Urinary bladder (tissue), 4 donors: ENCODE results near the gene APLF. TPM values are rescaled to one million over a fixed set of nuclear protein-coding genes. Genes with fewer than 3 reads are reported as not detected.
"Not testable (repeated sequence)": the region's sequence is repeated elsewhere in the genome, so short reads cannot be mapped to it uniquely, and the experiment has no call there.

ENCODE experiments used
- DNase-seq: peaks from one replicate; pipeline ENCODE4 v3.0.0-alpha.2; 2015; ENCODE audit errors: extremely low spot score
- H3K27ac ChIP-seq: one replicate; pipeline ENCODE4 v1.5.1; 2013; ENCODE audit warnings: low read depth, mild to moderate bottlenecking, moderate library complexity
- H3K36me3 ChIP-seq: one replicate; pipeline ENCODE4 v1.6.1; 2013; ENCODE audit warnings: mild to moderate bottlenecking, moderate library complexity; ENCODE audit not compliant: insufficient read depth
- H3K4me1 ChIP-seq: one replicate; pipeline ENCODE4 v1.6.1; 2013; ENCODE audit warnings: mild to moderate bottlenecking, moderate library complexity; ENCODE audit not compliant: insufficient read depth
- H3K4me3 ChIP-seq: one replicate; pipeline ENCODE4 v1.5.1; 2013; ENCODE audit warnings: low read depth, low read length
- WGBS: extraction: QIAGEN DNeasy Blood & Tissue Kit; methylation state at CpG from one replicate; pipeline ENCODE4 v1.1.7; 2013; 5-methylcytosine and 5-hydroxymethylcytosine counted together
- polyA plus RNA-seq: library from polyadenylated mRNA; stranded (reverse); fragments of 200-250 nt; gene quantifications from one replicate; pipeline ENCODE4 v1.2.3, GENCODE V29; 2013
- total RNA-seq: library from RNA; depleted of rRNA; stranded (reverse); fragments of >200 nt; gene quantifications from one replicate; pipeline ENCODE4 v1.2.3, GENCODE V29; 2014
- donor health status: healthy with polysubstance abuse.
- donor health status: healthy.

APLF gene
- total and polyA plus RNA-seq, 2 donors: 1.4 to 15.9 TPM

- no peaks in the 10 kb centered on the region for H3K4me1 ChIP-seq
- no peaks in the 10 kb centered on the region for H3K36me3 ChIP-seq
- WGBS: 54% methylated on average over 1 of the region's 1 CpG
- DNase-seq: no peak
- H3K4me3 ChIP-seq: no peak overlapping the region
- no peak overlapping the region for H3K27ac ChIP-seq
Observed at GRCh38 chr2:68548396-68548795, 81.0 kb downstream of the APLF start.

- 67% methylated on average over 1 of the region's 1 CpG for WGBS
Observed at GRCh38 chr2:68553098-68553497, 85.7 kb downstream of the APLF start.

GRCh38 chr2:68555425-68556206 lies 88.2 kb downstream of the APLF start:
- not testable (repeated sequence) for H3K4me1 ChIP-seq, H3K4me3 ChIP-seq, DNase-seq, H3K36me3 ChIP-seq, H3K27ac ChIP-seq
- WGBS: 95% methylated on average over 5 of the region's 5 CpGs

More at GRCh38 chr2:68553098-68553497, 85.7 kb downstream of the APLF start:
- no peaks in the 10 kb centered on the region for H3K36me3 ChIP-seq
- H3K4me1 ChIP-seq: no peaks in the 10 kb centered on the region
- DNase-seq: no peak
- H3K4me3 ChIP-seq: no peak overlapping the region
- H3K27ac ChIP-seq: no peak overlapping the region

GRCh38 chr2:68556381-68556780 lies 89.0 kb downstream of the APLF start:
- no peaks in the 10 kb centered on the region for H3K36me3 ChIP-seq
- DNase-seq: no peak
- H3K4me3 ChIP-seq: no peak overlapping the region
- H3K27ac ChIP-seq: no peak overlapping the region
- H3K4me1 ChIP-seq: no peaks in the 10 kb centered on the region

GRCh38 chr2:68558576-68558975 lies 91.2 kb downstream of the APLF start:
- DNase-seq: no peak
- Histone ChIP-seq H3K4me3 (no peak overlapping the region), H3K4me1 (no peaks in the 10 kb centered on the region), H3K27ac (no peak overlapping the region), H3K36me3 (no peaks in the 10 kb centered on the region)
- 88% methylated on average over 4 of the region's 4 CpGs for WGBS

DNA sequence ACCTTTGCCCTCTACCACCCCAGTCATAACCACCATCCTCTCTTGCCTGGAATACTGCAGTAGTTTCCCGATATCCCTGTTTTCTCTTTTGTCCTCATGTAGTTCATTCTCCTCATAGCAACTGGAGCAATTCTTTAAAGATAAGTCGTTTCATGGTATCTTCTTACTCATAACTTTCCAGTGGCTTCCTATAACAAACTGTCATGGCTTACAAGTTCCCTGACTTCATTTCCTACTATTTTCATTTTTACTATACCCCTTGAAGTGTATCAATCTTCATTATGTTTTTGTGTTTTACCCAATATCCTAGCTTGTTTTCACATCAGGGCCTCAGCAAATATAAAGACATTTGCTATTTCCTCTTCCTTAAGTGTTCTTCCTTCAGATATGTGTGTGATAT lies 92.3 kb downstream of the APLF start:
- Histone ChIP-seq H3K36me3 (no peaks in the 10 kb centered on the region), H3K4me1 (no peaks in the 10 kb centered on the region), H3K27ac (no peak overlapping the region), H3K4me3 (no peak overlapping the region)
- 87% methylated on average over 2 of the region's 2 CpGs for WGBS
- DNase-seq: no peak

DNA sequence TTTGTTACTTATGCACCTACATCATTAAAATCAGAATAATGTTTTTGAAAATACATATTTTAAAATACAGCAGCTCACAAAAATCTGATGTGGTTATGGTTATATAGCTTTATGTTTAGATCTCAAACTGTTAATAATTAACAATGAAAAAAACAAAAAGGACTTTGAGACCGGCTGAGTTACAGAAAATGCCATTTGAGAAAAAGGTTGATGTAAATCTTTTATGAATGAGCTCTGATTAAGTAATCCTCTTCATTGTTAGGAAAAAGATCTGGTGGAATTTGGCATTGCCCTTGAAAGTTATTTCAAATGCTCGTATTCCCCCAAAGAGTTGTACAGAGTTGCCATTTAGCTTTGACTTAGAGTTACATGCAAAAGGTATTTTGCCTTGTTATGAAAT lies 93.2 kb downstream of the APLF start:
- no peak for DNase-seq
- Histone ChIP-seq H3K4me3 (no peak overlapping the region), H3K27ac (no peak overlapping the region), H3K4me1 (no peaks in the 10 kb centered on the region), H3K36me3 (no peaks in the 10 kb centered on the region)
- WGBS: 82% methylated on average over 2 of the region's 2 CpGs

DNA sequence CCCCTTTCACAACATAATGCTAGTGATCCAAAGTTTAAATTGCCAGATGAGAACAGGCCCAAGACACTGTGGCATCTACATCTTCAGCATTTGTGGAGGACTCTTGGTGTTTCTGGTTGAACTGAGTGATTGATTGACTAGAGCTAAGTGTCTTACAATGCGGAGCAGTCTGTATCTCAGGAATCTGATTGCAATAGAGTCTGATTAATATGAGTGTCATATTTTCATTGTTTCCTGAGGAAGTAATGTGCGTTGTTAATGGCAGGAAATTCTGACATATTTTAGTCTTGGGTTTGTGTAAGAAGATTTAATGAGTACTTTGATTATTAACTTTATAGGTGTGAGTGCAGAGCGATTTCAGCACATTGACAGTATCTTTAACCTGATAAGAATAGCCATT lies 94.0 kb downstream of the APLF start:
- DNase-seq: no peak
- WGBS: 76% methylated on average over 3 of the region's 3 CpGs
- no peaks in the 10 kb centered on the region for H3K36me3 ChIP-seq
- no peaks in the 10 kb centered on the region for H3K4me1 ChIP-seq
- H3K27ac ChIP-seq: no peak overlapping the region
- H3K4me3 ChIP-seq: no peak overlapping the region

GRCh38 chr2:68562934-68563333 lies 95.5 kb downstream of the APLF start:
- Histone ChIP-seq H3K27ac (no peak overlapping the region), H3K4me1 (no peaks in the 10 kb centered on the region), H3K36me3 (no peaks in the 10 kb centered on the region), H3K4me3 (no peak overlapping the region)
- no peak for DNase-seq
- WGBS: 97% methylated on average over 2 of the region's 2 CpGs

- DNase-seq: no peak
- WGBS: 79% methylated on average over 2 of the region's 2 CpGs
- Histone ChIP-seq H3K27ac (no peak overlapping the region), H3K36me3 (no peaks in the 10 kb centered on the region), H3K4me3 (no peak overlapping the region), H3K4me1 (no peaks in the 10 kb centered on the region)
Observed at GRCh38 chr2:68564426-68564825, 97.0 kb downstream of the APLF start.

- Histone ChIP-seq H3K36me3 (no peaks in the 10 kb centered on the region), H3K4me1 (no peaks in the 10 kb centered on the region), H3K27ac (no peak overlapping the region), H3K4me3 (no peak overlapping the region)
- no peak for DNase-seq
Observed at GRCh38 chr2:68565273-68565672, 97.9 kb downstream of the APLF start.

GRCh38 chr2:68565858-68566257 lies 98.5 kb downstream of the APLF start:
- Histone ChIP-seq H3K4me1 (no peaks in the 10 kb centered on the region), H3K36me3 (no peaks in the 10 kb centered on the region), H3K4me3 (no peak overlapping the region), H3K27ac (no peak overlapping the region)
- WGBS: 51% methylated on average over 4 of the region's 4 CpGs
- no peak for DNase-seq

GRCh38 chr2:68566362-68566761 lies 99.0 kb downstream of the APLF start:
- Histone ChIP-seq H3K4me1 (no peaks in the 10 kb centered on the region), H3K4me3 (no peak overlapping the region), H3K27ac (no peak overlapping the region), H3K36me3 (no peaks in the 10 kb centered on the region)
- 86% methylated on average over 3 of the region's 3 CpGs for WGBS
- DNase-seq: no peak

GRCh38 chr2:68568116-68568515 lies 100.7 kb downstream of the APLF start:
- WGBS: 97% methylated on average over 1 of the region's 1 CpG
- no peak for DNase-seq
- H3K27ac ChIP-seq: no peak overlapping the region
- H3K4me3 ChIP-seq: no peak overlapping the region
- H3K36me3 ChIP-seq: no peaks in the 10 kb centered on the region
- no peaks in the 10 kb centered on the region for H3K4me1 ChIP-seq

DNA sequence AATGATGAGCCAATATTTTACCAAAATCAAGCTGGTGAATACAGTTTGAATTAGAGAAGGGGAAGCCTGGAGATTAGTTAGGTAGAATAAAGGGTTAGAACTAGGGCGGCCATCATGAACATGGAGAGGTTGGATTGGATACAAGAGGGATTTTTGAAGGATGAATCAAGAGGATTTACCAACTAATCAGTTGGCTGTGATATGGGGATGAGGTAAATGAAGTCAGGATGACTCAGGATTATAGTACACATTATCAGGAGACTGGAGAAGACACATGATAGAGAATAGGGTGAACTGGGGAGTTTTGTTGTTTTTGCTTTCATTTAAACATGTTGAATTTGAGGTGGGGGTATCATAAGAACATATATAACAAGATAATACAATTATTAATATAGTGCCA lies 102.2 kb downstream of the APLF start:
- Histone ChIP-seq H3K4me3 (no peak overlapping the region), H3K4me1 (no peaks in the 10 kb centered on the region), H3K27ac (no peak overlapping the region), H3K36me3 (no peaks in the 10 kb centered on the region)
- DNase-seq: no peak
- 89% methylated on average over 1 of the region's 1 CpG for WGBS
